ENCODE data around the gene PACS1. TPM values are rescaled to one million over a fixed set of nuclear protein-coding genes. Genes with fewer than 3 reads are reported as not detected.

PACS1 gene
- total RNA-seq (2021; ENCODE audit: unreplicated experiment) (41.1 TPM), Bru-seq, nascent RNA (percentile 70 among the genes with signal in this experiment), BruChase-seq, experiment 1, labeled RNA remaining after a 6-hour chase (percentile 72 among the genes with signal in this experiment), BruChase-seq, experiment 2, labeled RNA remaining after a 2-hour chase (percentile 70 among the genes with signal in this experiment)
- 32.0 and 38.0 TPM in 2 replicates for polyA plus RNA-seq (2012)
- long read RNA-seq, partial matches to known transcripts = 5 of 23 reads
- long read RNA-seq, other reads (novel, unspliced or antisense) = 16 of 23 reads

DNA sequence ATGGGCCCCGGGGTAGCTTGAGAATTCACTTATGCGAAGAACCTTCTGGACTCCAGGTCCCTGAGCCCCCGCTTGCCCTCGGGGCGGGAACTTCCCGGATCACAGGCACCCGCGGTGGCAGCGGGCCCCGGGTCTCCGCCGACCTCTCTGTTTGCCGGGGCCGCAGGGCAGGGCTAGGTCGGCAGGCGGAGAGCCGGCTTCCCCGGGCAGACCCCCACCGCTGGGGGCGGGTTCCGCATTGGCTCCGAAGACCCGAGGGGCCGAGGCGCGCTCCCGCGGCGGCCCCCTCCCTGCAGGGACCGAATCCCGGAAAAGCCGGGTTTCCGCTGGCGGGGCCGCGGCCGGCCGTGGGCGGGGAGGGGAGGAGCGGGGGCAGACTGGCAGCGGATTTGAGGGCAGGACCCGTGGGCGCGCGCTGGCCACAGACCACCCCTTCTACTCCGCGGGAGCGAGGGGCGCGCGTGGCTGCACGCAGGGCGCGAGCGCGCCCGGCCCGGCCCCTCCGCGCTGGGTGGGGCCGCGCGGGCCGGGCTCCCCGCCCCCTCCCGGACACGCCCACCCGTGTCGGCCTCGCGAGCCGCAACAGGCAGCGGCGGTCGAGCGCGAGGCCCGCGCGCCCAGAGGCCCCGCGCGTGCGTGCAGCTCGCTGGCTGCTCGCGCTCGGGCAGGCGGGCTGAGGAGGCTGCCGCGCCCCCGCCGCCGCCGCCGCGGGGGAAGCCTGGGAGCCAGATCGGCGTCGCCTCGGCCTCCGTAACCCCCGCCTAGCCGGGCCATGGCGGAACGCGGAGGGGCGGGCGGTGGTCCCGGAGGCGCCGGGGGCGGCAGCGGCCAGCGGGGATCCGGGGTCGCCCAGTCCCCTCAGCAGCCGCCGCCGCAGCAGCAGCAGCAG is at the start of gene PACS1:
TSS of gene PACS1 (plus strand) at position 558 of the 889 bp plus-strand sequence. CDS start at position 773, 215 bp downstream.
- peaks cover 21 to 35% of the 10 kb centered on the region in 2 experiments; a peak in 3 of 4 replicates for H3K36me3 ChIP-seq (ENCODE audit: control insufficient read depth in 1 of 2, insufficient read depth in 2 of 2, low read length in 2 of 2)
- CTCF ChIA-PET = interaction anchor here (0.7 kb wide), 1 partner anchor 12 kb away, joined by 4 read pairs; no protein-coding TSS in a partner anchor
- H3K9ac ChIP-seq (ENCODE audit: low read length) = peak within 1 kb of the TSS; percentile 74
- peak within 1 kb of the TSS; percentile 69 to 70 for H3K4me3 ChIP-seq (replicated peaks in 1 of 2; ENCODE audit: low read depth in 1 of 2, low read length in 2 of 2)
- peak within 1 kb of the TSS; percentile 88 for H3K4me2 ChIP-seq (ENCODE audit: low read length)
- H3K27me3 ChIP-seq (ENCODE audit: insufficient read depth, low read length) = no peaks in the 10 kb centered on the region
- ATAC-seq (peak; percentile 77), DNase-seq (ENCODE audit: low read depth, low spot score) (no peak)
- H3K9me3 ChIP-seq (ENCODE audit: control insufficient read depth in 1 of 2, insufficient read depth in 1 of 2, low read depth in 1 of 2, low read length in 2 of 2) = no peaks in the 10 kb centered on the region
- no TSS peak for BruUV-seq (replicated peaks)
- TF ChIP-seq, protein P1, sequence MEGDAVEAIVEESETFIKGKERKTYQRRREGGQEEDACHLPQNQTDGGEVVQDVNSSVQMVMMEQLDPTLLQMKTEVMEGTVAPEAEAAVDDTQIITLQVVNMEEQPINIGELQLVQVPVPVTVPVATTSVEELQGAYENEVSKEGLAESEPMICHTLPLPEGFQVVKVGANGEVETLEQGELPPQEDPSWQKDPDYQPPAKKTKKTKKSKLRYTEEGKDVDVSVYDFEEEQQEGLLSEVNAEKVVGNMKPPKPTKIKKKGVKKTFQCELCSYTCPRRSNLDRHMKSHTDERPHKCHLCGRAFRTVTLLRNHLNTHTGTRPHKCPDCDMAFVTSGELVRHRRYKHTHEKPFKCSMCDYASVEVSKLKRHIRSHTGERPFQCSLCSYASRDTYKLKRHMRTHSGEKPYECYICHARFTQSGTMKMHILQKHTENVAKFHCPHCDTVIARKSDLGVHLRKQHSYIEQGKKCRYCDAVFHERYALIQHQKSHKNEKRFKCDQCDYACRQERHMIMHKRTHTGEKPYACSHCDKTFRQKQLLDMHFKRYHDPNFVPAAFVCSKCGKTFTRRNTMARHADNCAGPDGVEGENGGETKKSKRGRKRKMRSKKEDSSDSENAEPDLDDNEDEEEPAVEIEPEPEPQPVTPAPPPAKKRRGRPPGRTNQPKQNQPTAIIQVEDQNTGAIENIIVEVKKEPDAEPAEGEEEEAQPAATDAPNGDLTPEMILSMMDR (IDR thresholded peaks at IDR 0.05 in 2 of 3, conservative IDR thresholded peaks at IDR 0.05 in 1 of 3; ENCODE audit: borderline replicate concordance in 1 of 3, insufficient read depth in 1 of 3, low read depth in 2 of 3, low read length in 2 of 3) = no peak
- TF ChIP-seq FOSL1 (IDR thresholded peaks at IDR 0.05; ENCODE audit: low read depth) (no peak), POLR2AphosphoS5 (IDR thresholded peaks at IDR 0.05; ENCODE audit: low read depth, low read length) (peak; percentile 35; the same call in 1 of the 2 replicates), JUND (IDR thresholded peaks at IDR 0.05) (no peak), TCF7L2 (IDR thresholded peaks at IDR 0.05; ENCODE audit: borderline replicate concordance, extremely low read depth, insufficient read depth, insufficient read length) (no peak), YY1 (IDR thresholded peaks at IDR 0.05; ENCODE audit: extremely low read depth, insufficient replicate concordance, low read depth, low read length) (no peak), EGR1 (IDR thresholded peaks at IDR 0.05; ENCODE audit: low read depth) (peak; percentile 68)
- POLR2A ChIA-PET = no interaction called here
- H4K20me1 ChIP-seq (ENCODE audit: insufficient read depth) = no peaks in the 10 kb centered on the region
- H3K27ac ChIP-seq (ENCODE audit: low read depth, low read length) = peak within 1 kb of the TSS; percentile 89
- intact Hi-C loops (cut with micrococcal nuclease) = loop anchor here (2.0 kb wide), 1 partner anchor 65 kb away; no protein-coding TSS in a partner anchor
- no peak within 1 kb of the TSS for H2AFZ ChIP-seq (ENCODE audit: low read depth, low read length, poor library complexity, severe bottlenecking)
- H3K4me1 ChIP-seq (ENCODE audit: control insufficient read depth in 1 of 2, insufficient read depth in 2 of 2, low read length in 2 of 2) = peaks cover 10 to 21% of the 10 kb centered on the region in 2 experiments
- H3K79me2 ChIP-seq (ENCODE audit: insufficient read depth, low read length) = peaks cover 43% of the 10 kb centered on the region
- no peaks in the 10 kb centered on the region for H3K9me2 ChIP-seq (ENCODE audit: insufficient read depth)
- RAD21 ChIA-PET (ENCODE audit: low non-redundant PET in 1 of 2, low total read pairs in 2 of 2, uncharacterized antibody in 2 of 2, unreplicated experiment in 2 of 2) = no interaction called here

Data from HCT116 (cell line).